Loucy (cell line): ENCODE data around the gene OCIAD1.

Source experiments
- CTCF ChIP-seq: fragments of 200-600 bp; sonication (generic); conservative IDR thresholded peaks from 2 replicates; pipeline ENCODE4 v1.5.1; 2014; ENCODE audit warnings: mild to moderate bottlenecking, antibody characterized with exemption, low read length
- EZH2phosphoT487 ChIP-seq: fragments of 200-600 bp; IDR thresholded peaks from 2 replicates; pipeline ENCODE4 v1.6.1; 2018; ENCODE audit warnings: antibody characterized with exemption, mild to moderate bottlenecking, moderate library complexity, borderline replicate concordance

- TF ChIP-seq CTCF = no peak
- no peak for TF ChIP-seq EZH2phosphoT487
Measured at GRCh38 chr4:48904541-48905142, 73.8 kb downstream of the OCIAD1 start.
